ENCODE results near the gene ZNRF3.
"Not testable (repeated sequence)": the region's sequence is repeated elsewhere in the genome, so short reads cannot be mapped to it uniquely, and the experiment has no call there.

Gene ZNRF3

GRCh38 chr22:28882878-28883656, at the start of gene ZNRF3:
Gene ZNRF3, plus strand, starts transcription at chr22:28883572. Its CDS starts 195 bp downstream, at chr22:28883767.
- peak; percentile 82 to 91 for DNase-seq (ENCODE audit: low read depth in 2 of 2)

GRCh38 chr22:28835630-28836189, 47.7 kb upstream of the ZNRF3 start:
- no peak for DNase-seq (ENCODE audit: low read depth in 2 of 2)

GRCh38 chr22:28837640-28838039, 45.7 kb upstream of the ZNRF3 start:
- no peak for DNase-seq (ENCODE audit: low read depth in 2 of 2)

GRCh38 chr22:28838971-28839370, 44.4 kb upstream of the ZNRF3 start:
- no peak for DNase-seq (ENCODE audit: low read depth in 2 of 2)

- DNase-seq (ENCODE audit: low read depth in 2 of 2), result no peak
Observed at GRCh38 chr22:28841111-28841510, 42.3 kb upstream of the ZNRF3 start.

- DNase-seq (ENCODE audit: low read depth in 2 of 2), result no peak
Observed at GRCh38 chr22:28843633-28844032, 39.7 kb upstream of the ZNRF3 start.

- not testable (repeated sequence) for DNase-seq (ENCODE audit: low read depth in 2 of 2)
Observed at GRCh38 chr22:28844277-28844676, 39.1 kb upstream of the ZNRF3 start.

GRCh38 chr22:28846994-28847393, 36.4 kb upstream of the ZNRF3 start:
- DNase-seq (ENCODE audit: low read depth in 2 of 2), result no peak

- DNase-seq (ENCODE audit: low read depth in 2 of 2), result peak in 1 of 2 donors; percentile 2
Observed at GRCh38 chr22:28855355-28856094, 27.8 kb upstream of the ZNRF3 start.

GRCh38 chr22:28856095-28856455, 27.3 kb upstream of the ZNRF3 start:
- no peak for DNase-seq (ENCODE audit: low read depth in 2 of 2)

- DNase-seq (ENCODE audit: low read depth in 2 of 2), result no peak
Observed at GRCh38 chr22:28857288-28857687, 26.1 kb upstream of the ZNRF3 start.

GRCh38 chr22:28864878-28865596, 18.3 kb upstream of the ZNRF3 start:
- no peak for DNase-seq (ENCODE audit: low read depth in 2 of 2)

GRCh38 chr22:28867191-28867590, 16.2 kb upstream of the ZNRF3 start:
- DNase-seq (ENCODE audit: low read depth in 2 of 2), result no peak

GRCh38 chr22:28868389-28868788, 15.0 kb upstream of the ZNRF3 start:
- DNase-seq (ENCODE audit: low read depth in 2 of 2), result not testable (repeated sequence)

- no peak for DNase-seq (ENCODE audit: low read depth in 2 of 2)
Observed at GRCh38 chr22:28869736-28870135, 13.6 kb upstream of the ZNRF3 start.

GRCh38 chr22:28873183-28873963, 10.0 kb upstream of the ZNRF3 start:
- DNase-seq (ENCODE audit: low read depth in 2 of 2), result no peak

- DNase-seq (ENCODE audit: low read depth in 2 of 2), result no peak
Observed at GRCh38 chr22:28874061-28874460, 9.3 kb upstream of the ZNRF3 start.

- DNase-seq (ENCODE audit: low read depth in 2 of 2), result no peak
Observed at GRCh38 chr22:28874811-28875320, 8.5 kb upstream of the ZNRF3 start.

GRCh38 chr22:28882545-28882877, 861 bp upstream of the ZNRF3 start:
- DNase-seq (ENCODE audit: low read depth in 2 of 2), result no peak

- no peak for DNase-seq (ENCODE audit: low read depth in 2 of 2)
Observed at GRCh38 chr22:28883657-28883916, 215 bp downstream of the ZNRF3 start.

- DNase-seq (ENCODE audit: low read depth in 2 of 2), result no peak
Observed at GRCh38 chr22:28883917-28884746, 760 bp downstream of the ZNRF3 start.

Data from stimulated activated CD8-positive, alpha-beta memory T cell treated with anti-CD3 and anti-CD28 coated beads, Interleukin-7, amount 100 ng/mL, for 1 hour (primary cell).